Measurements from ENCODE around the gene FABP3. TPM values are rescaled to one million over a fixed set of nuclear protein-coding genes. Genes with fewer than 3 reads are reported as not detected.
"Not testable (repeated sequence)": the region's sequence is repeated elsewhere in the genome, so short reads cannot be mapped to it uniquely, and the experiment has no call there.

Gene FABP3
- total and polyA plus RNA-seq, 2 experiments from 2014 or later, result 250 to 595 TPM

GRCh38 chr1:31389616-31390015, 16.7 kb upstream of the FABP3 start:
- Histone ChIP-seq H3K27me3 (no peaks in the 10 kb centered on the region), H3K36me3 (no peaks in the 10 kb centered on the region), H3K27ac (no peak overlapping the region), H3K4me3 (no peak overlapping the region), H3K4me1 (ENCODE audit: low read depth) (no peaks in the 10 kb centered on the region), H3K9me3 (ENCODE audit: low read depth) (no peaks in the 10 kb centered on the region)
- TF ChIP-seq CTCF (IDR thresholded peaks at IDR 0.05; ENCODE audit: low read depth, low read length), result no peak
- no peak for DNase-seq (ENCODE audit: low read depth in 1 of 2, low spot score in 1 of 2)

- H3K9me3 ChIP-seq (ENCODE audit: low read depth), result no peaks in the 10 kb centered on the region
- no peak overlapping the region for H3K4me3 ChIP-seq
- no peaks in the 10 kb centered on the region for H3K27me3 ChIP-seq
- no peaks in the 10 kb centered on the region for H3K36me3 ChIP-seq
- no peak for DNase-seq (ENCODE audit: low read depth in 1 of 2, low spot score in 1 of 2)
- no peak overlapping the region for H3K27ac ChIP-seq
- TF ChIP-seq CTCF (IDR thresholded peaks at IDR 0.05; ENCODE audit: low read depth, low read length), result no peak
- H3K4me1 ChIP-seq (ENCODE audit: low read depth), result peaks cover 3% of the 10 kb centered on the region
These were observed 14.7 kb upstream of the FABP3 start for GRCh38 chr1:31387612-31388011.

GRCh38 chr1:31386576-31387243, 13.8 kb upstream of the FABP3 start:
- H3K36me3 ChIP-seq; H3K4me3 ChIP-seq; H3K9me3 ChIP-seq (ENCODE audit: low read depth); H3K27ac ChIP-seq; DNase-seq (ENCODE audit: low read depth in 1 of 2, low spot score in 1 of 2); H3K27me3 ChIP-seq: not testable (repeated sequence)
- H3K4me1 ChIP-seq (ENCODE audit: low read depth), result peaks cover 12% of the 10 kb centered on the region

DNA sequence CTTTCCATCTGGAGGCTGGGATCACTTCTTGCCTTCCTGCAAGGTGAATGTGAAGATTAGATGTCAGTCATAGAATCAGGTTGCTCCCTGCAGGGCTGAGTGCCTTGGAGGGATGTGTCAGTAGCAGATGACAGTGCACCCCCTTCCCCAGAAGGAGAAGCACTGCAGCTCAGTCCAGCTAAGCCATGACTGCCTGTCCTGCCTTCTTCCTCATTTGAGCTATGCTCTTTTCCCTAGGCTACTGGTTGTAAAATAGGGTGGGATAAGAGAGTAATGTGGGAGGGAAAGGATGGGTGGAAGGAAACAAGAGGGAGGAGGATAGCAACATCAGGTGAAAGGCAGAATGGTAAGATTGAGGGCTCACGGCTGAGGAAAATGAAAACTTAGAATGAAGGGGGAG, 11.1 kb upstream of the FABP3 start:
- Histone ChIP-seq H3K27me3 (no peaks in the 10 kb centered on the region), H3K4me1 (ENCODE audit: low read depth) (peaks cover 29% of the 10 kb centered on the region), H3K4me3 (no peak overlapping the region), H3K9me3 (ENCODE audit: low read depth) (no peaks in the 10 kb centered on the region), H3K36me3 (no peaks in the 10 kb centered on the region), H3K27ac (no peak overlapping the region)
- TF ChIP-seq CTCF (IDR thresholded peaks at IDR 0.05; ENCODE audit: low read depth, low read length), result no peak
- no peak for DNase-seq (ENCODE audit: low read depth in 1 of 2, low spot score in 1 of 2)

GRCh38 chr1:31382379-31382989, 9.6 kb upstream of the FABP3 start:
- TF ChIP-seq CTCF (IDR thresholded peaks at IDR 0.05; ENCODE audit: low read depth, low read length), result no peak

More at GRCh38 chr1:31382379-31382989, 9.6 kb upstream of the FABP3 start:
- Histone ChIP-seq H3K4me3 (no peak overlapping the region), H3K4me1 (ENCODE audit: low read depth) (peaks cover 29% of the 10 kb centered on the region), H3K36me3 (no peaks in the 10 kb centered on the region), H3K27ac (peak overlapping the region; percentile 63), H3K27me3 (no peaks in the 10 kb centered on the region), H3K9me3 (ENCODE audit: low read depth) (no peaks in the 10 kb centered on the region)
- no peak for DNase-seq (ENCODE audit: low read depth in 1 of 2, low spot score in 1 of 2)

All from cardiac muscle cell (in vitro differentiated cells and primary cell).